ENCODE measurements around the gene MGP.

Gene MGP

DNA sequence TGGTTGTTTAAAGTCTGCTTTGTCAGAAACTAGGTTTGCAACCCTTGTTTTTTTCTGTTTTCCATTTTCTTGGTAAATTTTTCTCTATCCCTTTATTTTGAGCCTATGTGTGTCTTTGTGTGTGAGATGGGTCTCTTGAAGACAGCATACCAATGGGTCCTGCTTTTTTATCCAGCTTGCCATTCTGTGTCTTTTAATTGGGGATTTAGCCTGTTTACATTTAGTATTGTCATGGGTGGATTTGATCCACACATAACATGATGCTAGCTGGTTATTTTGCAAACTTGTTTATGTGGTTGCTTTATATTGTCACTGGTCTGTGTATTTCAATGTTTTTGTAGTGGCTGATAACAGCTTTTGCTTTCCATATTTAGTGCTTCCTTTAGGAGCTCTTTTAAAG lies 25.2 kb downstream of the MGP start:
- no peak for DNase-seq (ENCODE audit: low read depth)

DNA sequence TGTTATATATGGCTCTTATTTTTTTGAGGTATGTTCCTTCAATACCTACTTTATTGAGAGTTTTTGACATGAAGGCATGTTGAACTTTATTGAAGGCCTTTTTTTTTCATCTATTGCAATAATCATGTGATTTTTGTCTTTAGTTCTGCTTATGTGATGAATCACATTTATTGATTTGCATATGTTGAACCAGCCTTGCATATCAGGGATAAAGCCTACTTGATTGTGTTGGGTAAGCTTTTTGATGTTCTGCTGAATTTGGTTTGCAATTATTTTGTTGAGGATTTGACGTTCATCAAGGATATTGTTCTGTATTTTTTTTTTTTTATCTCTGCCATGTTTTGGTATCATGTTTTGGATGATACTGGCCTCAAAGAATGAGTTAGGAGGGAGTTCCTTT lies 27.1 kb downstream of the MGP start:
- no peak for DNase-seq (ENCODE audit: low read depth)

DNA sequence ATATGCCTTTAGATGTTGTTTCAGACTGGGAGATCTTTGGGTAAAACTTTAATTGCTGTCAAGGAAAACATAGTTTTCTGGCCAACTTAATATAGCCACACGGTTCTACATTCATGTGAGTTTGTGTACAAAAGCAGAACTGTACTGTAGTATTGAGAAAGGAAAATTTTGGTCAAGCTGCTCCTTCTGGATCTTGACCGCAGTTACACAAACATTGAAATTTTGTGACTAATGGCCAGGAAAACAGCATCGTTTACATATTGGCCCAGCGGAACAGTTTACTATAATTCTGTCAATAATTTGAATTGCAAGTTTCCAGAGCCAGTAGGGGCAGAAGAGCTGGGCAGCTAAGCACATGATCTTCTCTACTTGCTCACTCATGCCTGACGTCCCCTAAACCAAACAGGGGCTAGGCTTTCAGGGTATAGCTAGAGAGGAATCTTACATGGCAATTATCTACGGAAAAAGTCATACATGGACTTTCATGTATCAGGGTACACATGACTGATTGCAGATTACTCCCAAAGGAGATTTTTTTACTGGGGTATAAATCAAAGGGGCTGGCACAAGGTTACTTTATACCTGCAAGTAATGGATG lies 31.0 kb downstream of the MGP start:
- DNase-seq (ENCODE audit: low read depth): peak; percentile 62

DNA sequence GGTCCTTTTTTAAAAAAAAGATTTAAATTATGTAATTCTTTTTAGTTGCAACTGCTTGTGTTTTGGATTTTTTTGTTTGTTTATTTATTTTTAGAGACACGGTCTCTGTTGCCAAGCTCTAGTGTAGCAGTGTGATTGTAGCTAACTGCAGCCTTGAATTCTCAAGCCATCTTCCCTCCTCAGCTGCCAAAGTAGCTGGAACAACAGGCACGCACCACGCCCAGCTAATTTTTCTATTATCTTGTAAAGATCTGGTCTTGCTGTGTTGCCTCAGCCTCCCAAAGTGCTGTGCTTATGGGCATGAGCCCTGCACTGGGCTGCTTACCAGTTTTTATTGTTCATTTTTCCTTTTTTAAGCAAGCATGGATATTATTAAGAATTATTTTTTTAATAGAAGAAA lies 31.7 kb downstream of the MGP start:
- DNase-seq (ENCODE audit: low read depth): no peak

DNA sequence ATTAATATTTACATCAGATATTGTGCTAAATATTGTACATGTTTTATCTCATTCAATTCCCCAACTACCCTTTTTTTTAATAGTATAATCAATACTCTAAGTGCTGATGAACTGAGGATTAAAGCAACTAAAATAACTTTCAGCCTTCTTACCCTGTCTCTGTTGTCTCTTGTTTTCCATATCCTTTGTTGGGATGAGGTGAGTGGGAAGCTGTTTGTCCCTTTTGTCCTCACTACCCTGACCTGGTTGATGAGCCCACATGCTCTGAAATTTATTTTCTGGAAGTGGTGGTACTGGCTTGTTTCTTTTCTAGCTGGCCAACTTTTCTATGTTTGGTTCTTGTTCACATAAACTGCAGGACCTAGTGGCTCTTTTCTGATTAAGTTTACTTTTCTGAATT lies 32.8 kb downstream of the MGP start:
- no peak for DNase-seq (ENCODE audit: low read depth)

DNA sequence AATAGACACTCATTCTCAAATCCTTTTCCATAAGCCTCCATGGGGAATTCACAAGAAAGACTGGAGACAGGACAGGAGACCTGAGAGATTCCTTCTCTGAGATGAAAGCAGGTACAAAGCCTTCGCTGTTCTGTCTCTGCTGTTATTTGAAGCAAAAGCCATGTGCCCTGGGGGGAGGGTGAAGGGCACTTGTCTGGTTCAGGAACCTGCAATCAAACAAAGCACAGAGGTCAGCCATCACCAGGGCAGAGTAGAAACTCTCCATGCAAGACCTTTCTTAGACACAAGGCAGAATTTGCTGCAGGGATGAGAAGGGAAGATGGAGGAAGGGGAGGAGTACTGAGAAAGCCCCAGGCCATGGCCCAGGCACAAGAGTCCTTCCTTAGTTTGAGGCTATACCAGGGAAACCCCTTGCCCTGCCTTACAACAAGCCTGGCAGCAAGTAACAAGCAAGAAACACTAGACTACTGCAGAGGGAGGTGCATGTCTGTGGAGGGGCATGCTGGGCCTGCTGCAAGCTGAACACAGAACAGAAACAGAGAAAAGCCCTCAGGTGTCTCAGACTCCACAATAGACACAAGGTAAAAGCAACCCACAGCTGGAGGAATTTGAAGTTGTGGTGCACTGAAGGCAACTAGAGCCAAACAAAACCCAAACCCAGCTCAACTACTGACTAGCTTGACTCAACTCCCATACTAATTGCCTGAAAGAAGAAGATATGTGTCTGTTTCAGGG lies 34.6 kb downstream of the MGP start:
- no peak for DNase-seq (ENCODE audit: low read depth)

DNA sequence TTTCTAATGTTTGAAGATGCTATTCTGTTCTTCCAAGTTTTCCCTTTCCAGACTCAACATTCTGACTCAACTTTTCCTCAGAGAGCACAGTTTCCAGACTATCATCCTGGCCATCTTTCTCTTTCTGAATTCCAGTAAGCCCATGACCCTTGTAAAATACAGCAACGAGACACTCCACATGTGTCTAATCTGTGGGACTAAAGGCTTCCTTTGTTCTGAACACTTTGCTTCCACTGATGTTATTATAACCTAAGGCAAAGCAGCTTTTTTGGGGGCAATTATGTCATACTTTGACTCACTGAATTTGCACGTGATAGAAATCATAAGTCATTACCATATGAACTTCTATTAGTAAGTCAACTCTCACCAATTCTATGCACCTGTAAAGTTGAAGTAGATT lies 36.0 kb downstream of the MGP start:
- DNase-seq (ENCODE audit: low read depth): peak; percentile 55

DNA sequence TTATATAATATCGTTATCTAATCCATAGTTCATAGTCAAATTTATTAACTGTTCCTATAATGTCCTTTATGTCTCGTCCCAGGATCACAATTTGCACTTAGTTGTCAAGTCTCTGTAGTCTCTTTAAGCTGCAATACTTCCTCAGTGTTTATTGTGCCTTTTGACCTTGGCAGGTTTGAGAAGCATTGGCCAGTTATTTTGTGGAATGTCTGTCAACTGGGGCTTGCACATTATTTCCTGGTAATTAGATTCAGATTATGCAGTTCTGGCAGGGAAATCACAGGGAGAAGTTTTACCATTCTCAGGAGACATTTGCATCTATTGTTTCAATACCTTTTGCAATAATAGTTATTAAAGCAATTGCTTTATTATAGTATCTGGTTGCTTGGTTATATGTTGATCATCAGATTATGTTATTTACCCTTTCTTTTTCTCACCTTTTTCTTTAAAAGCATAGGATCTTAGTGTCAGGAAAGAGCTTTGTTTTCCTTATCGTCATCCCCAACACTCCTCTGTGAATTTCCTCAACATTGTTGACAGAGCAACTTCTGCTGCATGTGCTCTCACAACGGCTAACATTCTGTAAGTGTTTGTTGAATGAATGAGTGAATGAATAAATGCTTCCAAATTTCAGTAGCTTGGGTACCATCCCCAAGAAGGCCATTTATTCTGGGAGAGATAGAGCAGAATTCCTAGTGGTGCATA lies 38.6 kb downstream of the MGP start:
- no peak for DNase-seq (ENCODE audit: low read depth)

DNA sequence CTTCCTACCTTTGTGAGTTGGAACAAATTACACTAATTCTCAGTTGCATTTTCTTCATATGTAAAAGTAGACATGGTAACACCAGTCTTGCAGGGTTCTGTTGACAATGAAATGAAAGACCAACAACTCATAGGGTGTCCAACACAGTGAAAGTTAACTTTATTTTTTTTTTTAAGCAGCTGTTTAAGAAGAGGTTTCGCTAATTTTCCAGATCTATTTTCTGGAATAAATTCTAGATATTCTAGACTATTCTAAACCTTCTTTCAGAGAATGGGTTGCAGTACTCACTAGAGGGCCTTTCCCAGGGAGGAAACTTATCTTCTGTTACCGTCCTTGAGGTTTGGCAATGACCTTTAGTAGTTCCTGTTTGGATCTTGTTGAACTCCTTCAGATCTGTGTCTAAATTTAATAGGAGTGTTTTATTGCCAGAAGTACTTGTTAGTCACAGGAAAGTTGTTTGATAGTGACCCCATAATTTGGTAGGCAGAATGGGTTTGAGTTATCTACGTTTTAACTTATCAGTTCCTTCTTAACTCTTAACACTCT lies 39.5 kb downstream of the MGP start:
- peak; percentile 35 for DNase-seq (ENCODE audit: low read depth)

DNA sequence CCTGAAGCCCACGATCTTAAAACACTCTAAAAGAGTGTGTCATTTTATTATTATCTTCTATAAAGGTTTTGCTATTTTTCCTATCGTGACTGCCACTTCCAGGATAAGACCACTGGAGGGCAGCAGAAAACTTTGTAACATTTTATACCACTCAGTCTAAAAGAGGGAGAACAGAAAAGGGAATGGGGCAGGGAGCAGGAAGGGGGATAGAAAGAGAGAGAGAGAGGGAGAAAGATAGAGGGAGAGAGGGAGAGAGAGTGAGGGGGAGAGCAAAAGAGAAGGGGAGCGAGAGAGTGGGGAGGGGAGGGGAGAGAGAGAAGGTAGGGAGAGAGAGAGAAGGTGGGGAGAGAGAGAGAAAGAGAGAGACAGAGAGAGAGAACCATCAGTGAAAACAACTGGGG lies 40.3 kb downstream of the MGP start:
- DNase-seq (ENCODE audit: low read depth): peak; percentile 65

DNA sequence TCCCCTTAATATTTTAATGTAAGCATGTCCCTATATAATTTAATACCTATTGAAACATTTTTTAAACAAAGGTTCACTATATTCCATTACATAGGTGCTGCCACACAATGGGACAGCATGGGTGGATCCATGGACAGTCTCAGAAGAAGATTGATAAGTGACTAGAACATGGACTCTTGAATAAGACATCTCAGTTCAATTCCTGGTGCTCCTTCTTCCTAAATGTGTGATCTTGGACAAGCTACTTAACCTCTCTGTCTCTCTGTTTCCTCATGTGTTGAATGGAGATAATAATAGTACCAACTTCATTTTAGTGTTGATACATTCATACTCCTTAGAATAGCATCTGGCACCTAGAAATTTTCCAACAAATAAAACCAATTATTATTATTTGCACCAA lies 41.3 kb downstream of the MGP start:
- DNase-seq (ENCODE audit: low read depth): no peak

DNA sequence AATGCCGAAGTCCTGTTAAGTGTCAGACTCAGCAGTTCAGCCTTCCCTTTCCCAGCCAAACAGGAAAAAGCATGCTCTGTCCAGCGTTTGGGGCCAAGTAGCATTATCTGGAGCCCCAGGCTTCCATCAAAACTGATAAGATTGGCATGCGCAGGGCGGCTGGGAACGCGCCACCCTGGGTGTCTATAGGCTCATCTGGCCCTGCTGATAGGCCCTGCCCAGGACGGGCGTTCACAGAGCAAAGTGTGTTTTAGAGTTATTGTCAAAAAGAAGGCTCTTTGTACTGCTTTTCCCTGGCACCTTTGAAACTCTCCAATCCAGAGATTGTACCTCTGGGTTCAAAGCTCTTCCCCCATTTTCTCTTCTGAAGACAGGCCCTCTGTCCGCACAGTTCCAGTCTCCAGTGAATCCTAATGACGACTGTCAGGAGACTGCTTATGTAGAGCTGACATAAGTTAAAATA lies 42.2 kb downstream of the MGP start, which contains the start of gene ART4:
TSS of gene ART4 (minus strand) at position 102 of the 463 bp plus-strand sequence. CDS start 413 bp downstream, outside the sequence.
- no peak for DNase-seq (ENCODE audit: low read depth)

DNA sequence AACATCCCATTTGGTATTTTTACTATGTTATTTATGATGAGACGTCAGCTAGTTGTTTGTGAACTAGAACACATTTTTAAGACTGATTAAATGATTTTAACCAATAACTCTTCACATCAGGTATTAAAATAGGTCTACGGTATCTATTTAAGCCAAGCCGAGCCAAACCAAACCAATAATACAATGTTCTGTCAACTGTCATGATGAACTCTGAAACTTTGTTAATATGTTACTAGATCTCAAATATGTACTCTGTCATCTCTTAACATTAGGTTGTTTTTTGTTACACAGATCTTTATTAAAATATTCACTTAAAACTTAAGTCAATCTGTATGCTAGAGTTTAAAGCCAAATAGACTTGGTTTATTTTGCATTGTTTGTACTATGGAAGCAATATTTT lies 43.3 kb downstream of the MGP start:
- DNase-seq (ENCODE audit: low read depth): no peak

DNA sequence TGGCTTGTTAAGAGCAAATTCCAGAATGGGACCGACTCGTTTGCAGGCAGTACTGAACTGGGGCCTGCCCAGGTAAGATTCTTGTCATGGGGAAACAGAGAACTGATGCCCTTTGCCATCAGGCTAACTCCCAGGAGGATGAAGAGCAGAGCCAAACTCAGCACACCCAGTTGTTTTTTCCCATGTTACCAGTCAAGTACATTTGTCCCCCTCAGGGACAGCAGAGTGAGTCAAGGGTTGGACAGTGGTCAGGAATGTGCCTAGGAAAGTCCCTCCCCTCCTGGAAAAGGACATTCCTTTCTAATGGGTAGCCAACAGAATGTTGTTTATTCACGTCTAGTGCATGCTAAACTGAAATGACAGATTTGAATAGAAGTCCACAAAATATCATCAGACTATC lies 43.9 kb downstream of the MGP start:
- peak; percentile 66 for DNase-seq (ENCODE audit: low read depth)

DNA sequence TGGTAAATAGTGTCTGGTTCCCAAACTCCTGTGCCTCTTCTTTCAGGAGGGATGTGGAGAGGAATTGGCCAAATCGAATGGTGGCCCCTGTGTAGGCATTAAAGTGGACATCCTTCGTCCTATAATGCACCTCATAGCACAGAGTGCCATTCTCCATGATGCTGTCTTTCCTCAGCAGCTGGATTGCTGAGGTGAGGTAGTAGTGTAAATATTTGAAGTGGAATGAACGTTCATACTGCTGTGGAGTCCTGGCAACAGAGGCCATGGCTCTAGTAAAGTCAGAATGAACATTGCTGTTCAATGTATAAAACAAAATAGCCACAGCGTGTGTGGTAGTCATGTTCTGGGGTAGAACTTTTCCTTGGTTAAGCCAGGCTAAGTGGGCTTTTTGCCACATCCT lies 45.0 kb downstream of the MGP start:
- no peak for DNase-seq (ENCODE audit: low read depth)

DNA sequence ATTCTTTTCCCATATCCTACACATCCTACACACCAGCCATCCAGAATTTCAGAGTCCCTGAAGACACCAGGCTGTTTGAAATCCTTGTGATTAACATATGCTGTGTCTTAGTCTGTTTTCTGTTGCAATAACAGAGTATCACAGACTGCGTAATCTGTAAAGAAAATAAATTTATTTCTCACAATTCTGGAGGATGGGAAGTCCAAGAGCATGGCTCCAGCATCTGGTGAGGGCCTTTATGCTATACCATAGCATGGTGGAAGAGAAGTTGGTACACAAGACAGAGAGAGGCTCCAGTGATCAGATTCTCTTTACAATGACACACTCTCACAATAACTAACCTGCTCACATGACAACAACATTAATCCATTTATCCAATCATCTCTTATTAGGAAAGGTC lies 46.4 kb downstream of the MGP start:
- no peak for DNase-seq (ENCODE audit: low read depth)

DNA sequence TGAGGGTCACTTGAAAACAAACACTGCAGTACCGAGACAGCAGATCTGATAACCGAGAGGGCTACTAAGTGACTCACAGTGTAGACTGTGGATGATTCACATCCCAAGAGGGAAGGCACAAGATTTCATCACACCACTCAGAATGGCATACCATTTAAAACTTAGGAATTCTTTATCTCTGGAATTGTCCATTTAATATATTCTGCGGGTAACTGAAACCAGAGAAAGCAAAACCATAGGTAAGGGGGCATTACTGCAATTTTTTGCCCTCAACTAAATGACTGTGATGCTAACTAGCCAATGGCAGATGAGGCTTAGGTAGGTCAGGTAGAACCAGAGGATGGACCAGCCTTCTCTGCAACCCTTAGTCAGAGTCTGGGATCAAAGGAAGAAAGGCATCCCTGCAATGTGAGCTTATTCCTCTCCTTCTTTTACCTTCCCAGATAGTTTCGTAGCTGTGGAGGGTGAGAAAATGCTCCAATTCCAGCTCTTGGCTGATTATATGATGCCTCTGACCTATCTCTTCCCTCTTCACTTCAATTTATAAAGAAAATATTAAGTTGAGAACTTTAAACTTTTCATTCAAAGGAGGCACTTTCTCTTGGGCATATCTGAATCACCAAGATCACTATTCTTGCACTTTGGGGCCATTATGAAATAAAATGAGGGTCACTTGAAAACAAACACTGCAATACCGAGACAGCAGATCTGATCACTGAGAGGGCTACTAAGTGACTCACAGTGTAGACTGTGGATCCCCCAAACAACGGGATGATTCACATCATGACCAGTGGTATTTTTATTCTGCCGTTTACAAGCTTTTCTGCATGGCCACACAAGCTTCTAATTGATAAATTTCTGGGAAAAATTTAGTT lies 49.1 kb downstream of the MGP start:
- peak; percentile 95 for DNase-seq (ENCODE audit: low read depth)

DNA sequence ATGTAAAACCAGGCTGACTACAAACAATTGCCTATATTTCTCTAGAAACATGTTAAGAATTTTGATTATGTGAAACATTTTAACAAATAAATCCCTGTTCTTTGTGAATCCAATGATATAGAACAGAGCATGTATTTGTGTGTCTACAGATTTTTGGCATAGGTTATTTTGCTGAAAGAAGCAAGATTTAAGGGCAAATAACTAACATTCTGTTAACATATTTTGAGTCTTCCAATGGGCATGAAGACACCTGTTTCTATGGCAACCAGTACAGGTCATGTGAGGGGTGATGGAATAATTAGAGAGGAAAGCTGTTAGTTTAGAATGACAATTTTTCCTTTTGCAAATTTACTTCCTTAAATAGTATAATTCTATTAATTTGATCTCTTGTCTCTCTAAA lies 51.1 kb downstream of the MGP start:
- no peak for DNase-seq (ENCODE audit: low read depth)

DNA sequence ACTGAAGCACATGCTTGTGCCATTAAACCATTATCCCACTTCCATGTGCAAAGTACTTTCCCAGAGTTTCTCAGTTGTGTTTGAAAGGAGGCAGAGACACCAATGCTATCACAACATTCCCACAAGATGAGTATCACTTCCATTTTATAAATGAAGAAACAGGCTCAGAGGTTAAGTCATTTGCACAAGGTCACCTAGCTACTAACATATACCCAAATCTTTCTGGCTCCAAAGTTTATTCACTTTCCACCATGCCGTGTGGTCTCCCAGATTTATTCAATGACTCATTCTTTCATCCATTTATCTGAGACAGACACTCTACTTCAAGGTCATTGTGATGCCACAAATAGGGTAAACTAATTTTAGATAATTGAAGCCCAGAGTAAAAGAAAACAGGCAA lies 51.7 kb downstream of the MGP start:
- DNase-seq (ENCODE audit: low read depth): peak; percentile 37

DNA sequence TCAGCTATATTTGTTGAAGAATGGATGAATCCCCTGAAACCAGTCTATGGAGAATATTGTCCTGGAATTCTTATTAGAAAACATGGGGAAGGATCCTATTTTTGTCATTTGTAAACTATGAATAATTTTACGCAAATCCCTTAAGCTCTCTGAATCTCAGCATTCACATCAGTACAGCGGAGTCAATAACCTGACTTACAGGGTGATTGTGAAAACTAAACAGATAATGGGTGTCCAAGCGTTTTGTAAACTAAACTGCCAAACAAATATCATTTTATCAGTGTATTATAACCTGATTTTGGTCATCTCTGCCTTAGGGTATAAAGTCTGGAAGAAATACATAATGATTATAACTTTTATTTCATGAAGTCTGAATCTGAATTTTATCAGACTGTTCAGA lies 52.3 kb downstream of the MGP start:
- DNase-seq (ENCODE audit: low read depth): no peak

All from iris pigment epithelial cell (primary cell).